GM12892 (cell line): ENCODE data around the gene IRF3.

Source experiments
- DNase-seq: peaks from one replicate; pipeline ENCODE4 v3.0.0; 2011; ENCODE audit not compliant: insufficient read length
- FAIRE-seq: peaks from 2 replicates; lab custom pipeline; 2011; peaks lifted over from hg19 to GRCh38; lab: Jason Lieb, UNC
- POLR2A ChIP-seq: IDR thresholded peaks from 2 replicates; pipeline ENCODE4 v1.6.1; 2011; ENCODE audit warnings: low read depth, low read length, control low read depth
- POLR2AphosphoS5 ChIP-seq: IDR thresholded peaks from 2 replicates; pipeline ENCODE4 v1.6.1; 2011; ENCODE audit warnings: low read depth, low read length, control low read depth
- TAF1 ChIP-seq: IDR thresholded peaks from 2 replicates; pipeline ENCODE4 v1.6.1; 2011; ENCODE audit warnings: low read depth, mild to moderate bottlenecking, control low read depth, low read length, borderline replicate concordance

IRF3 gene

GRCh38 chr19:49651029-49651819, 14.4 kb downstream of the IRF3 start:
- TF ChIP-seq POLR2A (no peak), TAF1 (no peak), POLR2AphosphoS5 (no peak)
- DNase-seq: no peak
- FAIRE-seq: no peak

- no peak for FAIRE-seq
- TF ChIP-seq POLR2A (no peak), TAF1 (no peak), POLR2AphosphoS5 (no peak)
Measured at GRCh38 chr19:49646586-49646985, 19.1 kb downstream of the IRF3 start.

GRCh38 chr19:49645995-49646394, 19.7 kb downstream of the IRF3 start:
- no peak for TF ChIP-seq POLR2AphosphoS5
- no peak for TF ChIP-seq POLR2A
- TF ChIP-seq TAF1: no peak
- DNase-seq: no peak
- FAIRE-seq: no peak

More at GRCh38 chr19:49646586-49646985, 19.1 kb downstream of the IRF3 start:
- no peak for DNase-seq

GRCh38 chr19:49645592-49645991, 20.1 kb downstream of the IRF3 start:
- no peak for TF ChIP-seq POLR2A
- no peak for TF ChIP-seq TAF1
- TF ChIP-seq POLR2AphosphoS5: no peak
- DNase-seq (no peak), FAIRE-seq (no peak)

GRCh38 chr19:49643466-49643865, 22.2 kb downstream of the IRF3 start:
- peak; percentile 38 for FAIRE-seq
- DNase-seq: no peak
- TF ChIP-seq TAF1 (no peak), POLR2AphosphoS5 (no peak), POLR2A (no peak)

GRCh38 chr19:49642492-49643035, 23.1 kb downstream of the IRF3 start:
- TF ChIP-seq TAF1 (no peak), POLR2A (no peak), POLR2AphosphoS5 (no peak)
- FAIRE-seq (peak; percentile 72), DNase-seq (no peak)

GRCh38 chr19:49641688-49642491, 23.8 kb downstream of the IRF3 start, which contains the start of gene SCAF1:
Gene SCAF1, plus strand, starts transcription at chr19:49642209. Its CDS starts 2,818 bp downstream, at chr19:49645027.
- no peak for TF ChIP-seq POLR2AphosphoS5
- peak; percentile 46; the same call in 1 of the 2 replicates for TF ChIP-seq POLR2A
- peak; percentile 24; the same call in 1 of the 2 replicates for TF ChIP-seq TAF1
- FAIRE-seq (peak; percentile 99), DNase-seq (peak; percentile 94)

GRCh38 chr19:49640113-49640898, 25.4 kb downstream of the IRF3 start, which contains the start of gene RRAS:
Gene RRAS, minus strand, starts transcription at chr19:49640143. Its CDS starts 45 bp downstream, at chr19:49640098.
- peak; percentile 99 for FAIRE-seq

GRCh38 chr19:49639401-49640112, 26.1 kb downstream of the IRF3 start:
- TF ChIP-seq POLR2A (no peak), TAF1 (no peak), POLR2AphosphoS5 (no peak)
- FAIRE-seq (no peak), DNase-seq (no peak)

More at GRCh38 chr19:49640113-49640898, 25.4 kb downstream of the IRF3 start, which contains the start of gene RRAS:
- TF ChIP-seq TAF1 (peak; percentile 64; the same call in 1 of the 2 replicates), POLR2AphosphoS5 (peak; percentile 84), POLR2A (peak; percentile 86)
- DNase-seq: peak; percentile 96
